HG02943 (cell line): ENCODE data around the gene KCNH1.

Source experiments
- ATAC-seq: cut with Tn5 transposase; IDR thresholded peaks from one replicate; pipeline ENCODE4 v1.9.1; 2021; ENCODE audit warnings: mild to moderate bottlenecking, low read depth, moderate library complexity; ENCODE audit not compliant: unreplicated experiment

KCNH1 gene

GRCh38 chr1:210819266-210819665, 314.7 kb downstream of the KCNH1 start:
- ATAC-seq: no peak

GRCh38 chr1:210817385-210818275, 316.3 kb downstream of the KCNH1 start:
- no peak for ATAC-seq

- ATAC-seq: no peak
Measured at GRCh38 chr1:210815641-210816550, 318.1 kb downstream of the KCNH1 start.

GRCh38 chr1:210814382-210815123, 319.4 kb downstream of the KCNH1 start:
- ATAC-seq: no peak

DNA sequence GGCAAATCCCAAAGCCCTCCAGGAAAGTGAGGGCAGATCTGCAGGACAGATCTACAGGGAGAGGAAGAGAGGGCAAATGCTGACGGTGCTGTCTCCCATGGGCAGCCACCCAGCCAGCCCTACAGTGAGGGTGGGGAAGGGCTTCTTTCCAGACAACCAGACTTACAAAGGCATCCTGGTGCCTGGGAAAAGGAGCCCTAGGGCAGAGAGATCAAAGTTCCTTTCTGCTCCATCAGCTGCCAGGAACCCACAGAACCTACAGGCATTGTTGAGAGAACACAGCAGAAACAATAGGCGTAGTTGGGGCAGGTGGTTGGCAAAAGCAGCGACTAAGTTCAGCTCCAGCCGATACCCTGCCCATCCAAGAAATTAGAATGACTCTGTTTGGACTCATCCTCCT, 332.4 kb downstream of the KCNH1 start:
- no peak for ATAC-seq

- no peak for ATAC-seq
Measured at GRCh38 chr1:210800756-210801155, 333.2 kb downstream of the KCNH1 start.

DNA sequence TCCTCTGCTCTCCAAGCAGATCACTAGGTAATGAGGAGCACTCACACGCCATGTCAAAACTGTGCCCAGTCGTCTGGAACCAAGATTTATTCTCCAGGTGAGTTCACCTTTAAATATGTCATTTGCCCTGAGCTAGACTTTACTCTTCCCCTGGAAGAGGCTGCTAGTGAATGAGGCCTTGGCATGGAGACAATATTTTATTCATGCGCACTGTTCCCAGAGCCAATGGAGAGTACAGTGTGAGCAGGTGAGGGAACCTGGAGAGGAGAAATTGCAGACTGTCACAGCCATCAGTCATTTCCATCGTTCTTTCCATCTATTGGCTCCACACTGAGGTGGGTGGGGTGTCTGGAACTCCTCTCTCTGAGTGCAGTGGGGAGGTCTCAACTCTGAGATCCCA, 333.6 kb downstream of the KCNH1 start:
- ATAC-seq: no peak

- ATAC-seq: no peak
Measured at GRCh38 chr1:210797422-210797821, 336.5 kb downstream of the KCNH1 start.

DNA sequence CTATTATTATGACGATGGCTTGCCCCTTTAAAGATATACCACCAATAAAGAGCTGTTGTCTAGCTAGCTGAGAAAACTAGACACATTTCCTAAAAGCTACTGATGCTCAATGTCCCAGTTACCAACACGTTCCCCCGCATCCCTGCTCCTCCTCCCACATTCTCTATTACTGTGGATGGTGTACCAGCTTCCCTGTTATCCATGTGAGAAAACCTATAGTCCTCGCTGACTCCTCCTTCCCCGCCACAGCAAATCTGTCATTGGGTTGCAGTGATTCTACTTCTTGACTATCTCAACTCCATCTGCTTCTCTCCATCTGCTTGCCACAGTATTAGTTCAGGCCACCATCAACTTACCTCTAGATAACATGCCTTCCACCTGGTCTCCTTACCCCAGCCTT, 337.5 kb downstream of the KCNH1 start:
- ATAC-seq: no peak

DNA sequence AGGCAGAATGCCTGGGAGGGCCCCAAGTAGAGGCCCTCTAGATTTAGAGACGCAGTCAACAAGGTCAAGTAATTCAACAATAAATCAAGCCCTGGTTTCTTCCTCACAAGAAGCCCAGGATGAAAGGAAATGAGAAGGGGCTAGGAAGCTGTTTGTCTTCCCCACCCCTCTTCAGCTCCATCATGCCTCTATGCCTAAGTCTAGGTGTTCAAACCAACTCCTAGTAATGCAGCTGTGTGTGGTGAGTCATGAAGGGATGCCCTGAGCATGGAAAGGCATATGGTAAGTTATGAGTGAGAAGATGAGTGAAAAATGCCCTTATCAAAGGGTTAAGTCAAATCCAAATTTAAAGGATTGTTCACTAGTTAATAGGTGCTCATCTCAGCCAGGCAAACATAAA, 339.5 kb downstream of the KCNH1 start:
- no peak for ATAC-seq

- ATAC-seq: no peak
Measured at GRCh38 chr1:210792250-210793102, 341.5 kb downstream of the KCNH1 start.

DNA sequence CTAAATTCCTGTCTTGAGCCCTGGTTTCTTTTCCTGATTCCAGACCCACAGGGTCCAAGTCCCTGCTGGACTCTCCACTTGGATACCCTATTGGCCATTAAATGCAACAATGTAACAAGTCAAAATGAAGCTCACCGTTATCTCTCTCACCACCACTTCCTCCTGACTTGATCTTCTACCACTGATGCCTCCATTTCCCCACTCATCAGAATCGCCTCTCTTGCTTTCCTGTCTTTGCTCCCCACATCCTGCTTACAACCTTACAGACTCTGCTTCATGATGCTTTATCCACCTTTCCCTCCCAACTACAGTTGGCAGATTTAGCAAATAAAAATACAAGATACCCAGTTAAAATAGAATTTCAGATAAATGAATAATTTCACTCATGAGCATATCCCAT, 343.8 kb downstream of the KCNH1 start:
- no peak for ATAC-seq

DNA sequence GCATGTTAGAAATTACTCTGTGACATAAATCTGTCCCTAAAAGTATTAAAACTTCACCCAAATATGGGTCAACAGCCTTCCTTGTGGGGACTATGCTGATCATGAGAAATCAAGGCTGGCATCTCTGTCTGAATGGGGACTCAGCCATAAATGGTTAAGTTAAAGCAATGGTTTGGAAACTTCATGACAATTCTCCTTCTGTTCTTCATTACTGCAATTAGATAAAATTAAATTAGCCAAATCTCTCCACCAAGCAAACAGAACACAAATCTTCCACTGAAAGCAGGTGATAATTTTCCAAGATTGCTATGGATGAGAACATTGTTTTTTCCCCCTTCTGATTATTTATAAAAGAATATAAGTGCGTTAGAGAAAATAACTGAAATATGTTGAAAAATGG, 346.1 kb downstream of the KCNH1 start:
- ATAC-seq: no peak

- no peak for ATAC-seq
Measured at GRCh38 chr1:210786546-210786945, 347.4 kb downstream of the KCNH1 start.

GRCh38 chr1:210783925-210784324, 350.0 kb downstream of the KCNH1 start:
- ATAC-seq: no peak

- ATAC-seq: no peak
Measured at GRCh38 chr1:210781652-210782051, 352.3 kb downstream of the KCNH1 start.

DNA sequence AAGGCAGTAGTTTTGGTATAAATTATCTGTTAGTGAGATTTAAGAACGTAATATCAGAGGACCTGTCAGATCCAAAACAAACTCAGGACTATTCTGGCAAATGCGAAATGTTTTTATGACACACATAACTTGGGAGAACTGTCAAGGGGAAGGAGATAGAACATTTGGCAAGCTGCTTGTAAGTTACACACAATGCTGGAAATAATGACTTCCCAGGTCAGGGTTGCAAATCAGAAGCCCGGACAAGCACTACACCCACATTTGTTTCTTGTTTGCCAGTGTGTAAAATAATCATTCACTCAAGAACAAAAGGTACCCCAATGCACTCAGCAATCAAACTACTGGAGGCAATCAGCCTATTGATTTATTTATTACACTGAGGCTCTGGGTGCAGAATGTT, 354.7 kb downstream of the KCNH1 start:
- no peak for ATAC-seq

DNA sequence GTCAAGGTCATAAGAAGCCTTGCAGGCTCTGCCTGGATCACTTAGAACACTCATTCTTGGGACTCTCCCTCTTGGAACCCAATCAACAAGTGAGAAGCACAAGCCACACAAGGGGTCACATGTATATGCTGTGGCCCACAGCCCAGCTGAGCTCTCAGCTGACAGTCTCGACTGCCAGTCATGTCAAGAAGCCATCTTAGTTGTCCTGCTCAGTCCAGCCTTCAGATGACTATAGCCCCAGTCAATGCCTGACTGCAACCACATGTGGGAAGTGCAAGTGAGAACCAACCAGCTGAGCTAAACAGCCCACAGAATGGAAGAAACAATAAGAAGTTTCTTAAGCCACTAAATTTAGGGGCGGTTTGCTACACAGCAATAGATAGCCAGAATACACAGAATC, 356.0 kb downstream of the KCNH1 start:
- no peak for ATAC-seq

DNA sequence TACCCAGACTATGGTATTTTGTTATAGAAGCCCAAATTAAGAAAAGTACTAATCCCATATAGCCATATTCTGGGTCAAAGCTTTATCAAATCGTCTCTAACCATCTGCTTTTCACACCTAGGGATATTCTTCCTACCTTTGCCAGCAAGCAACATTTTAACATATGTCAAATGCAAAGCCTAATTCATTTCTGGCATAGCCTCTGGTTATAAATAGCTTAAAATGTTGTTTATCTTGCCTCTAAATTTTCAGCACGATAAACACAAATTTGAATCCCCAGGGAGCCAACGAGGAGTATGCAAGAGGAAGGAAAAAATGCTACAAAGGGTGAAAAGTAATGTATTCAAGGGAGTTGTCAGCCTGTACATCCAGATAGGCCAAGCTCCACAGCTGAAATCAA, 357.2 kb downstream of the KCNH1 start:
- no peak for ATAC-seq

- ATAC-seq: no peak
Measured at GRCh38 chr1:210775289-210775688, 358.7 kb downstream of the KCNH1 start.
